Adrenal gland (tissue), 12 donors: ENCODE results near the gene CHD9NB. TPM values are rescaled to one million over a fixed set of nuclear protein-coding genes. Genes with fewer than 3 reads are reported as not detected.

Experiments used
- DNase-seq, 7 donors: peaks; one replicate each; pipeline ENCODE4 v3.0.0-alpha.2; 2019 to 2020
- H3K27ac ChIP-seq, 5 donors: fragments of 200-600 bp; sonication (generic) in 4 of 5; 1 replicate in 3 of 5; 2 replicates in 2 of 5; pipeline versions ENCODE4 v1.5.1 to v1.8.0; 2016 to 2020; ENCODE audit warnings: mild to moderate bottlenecking in 1 of 5
- H3K27me3 ChIP-seq: fragments of 200-600 bp; 2 replicates; pipeline ENCODE4 v1.8.0; 2021
- H3K36me3 ChIP-seq, 2 donors: fragments of 200-600 bp; replicated peaks in 1 of 2; 1 replicate in 1 of 2; 2 replicates in 1 of 2; pipeline versions ENCODE4 v1.5.1 to v1.8.0; 2018 to 2022
- H3K4me1 ChIP-seq, 2 donors: fragments of 200-600 bp; replicated peaks in 1 of 2; 1 replicate in 1 of 2; 2 replicates in 1 of 2; pipeline versions ENCODE4 v1.5.1 to v1.8.0; 2018 to 2021
- H3K4me3 ChIP-seq, 4 donors: fragments of 200-600 bp; sonication (generic) in 3 of 4; one replicate each; pipeline ENCODE4 v1.5.1; 2016 to 2018
- H3K9me3 ChIP-seq, 3 donors: fragments of 200-600 bp; sonication (generic) in 1 of 3; replicated peaks in 1 of 3; 1 replicate in 2 of 3; 2 replicates in 1 of 3; pipeline versions ENCODE4 v1.5.1 to v1.8.0; 2016 to 2021
- CTCF ChIP-seq, 6 experiments: fragments of 450-650 bp in 4 of 6; fragments of 200-600 bp in 2 of 6; sonication (generic) in 1 of 6; IDR thresholded peaks; 1 replicate in 5 of 6; 2 replicates in 1 of 6; pipeline versions ENCODE4 v1.5.1 to v1.8.0; 2016 to 2021; ENCODE audit warnings: antibody characterized with exemption in 6 of 6, mild to moderate bottlenecking in 2 of 6, moderate library complexity in 1 of 6
- POLR2A ChIP-seq, 2 donors: fragments of 450-650 bp; IDR thresholded peaks; one replicate each; pipeline ENCODE4 v1.6.1; 2017; ENCODE audit warnings: antibody characterized with exemption in 2 of 2, mild to moderate bottlenecking in 2 of 2, moderate library complexity in 1 of 2
- WGBS, 4 donors: extraction: QIAGEN DNeasy Blood & Tissue Kit in 2 of 4; methylation state at CpG; one replicate each; pipeline versions ENCODE4 v1.1.5 to v1.1.7; 2013 to 2017; 5-methylcytosine and 5-hydroxymethylcytosine counted together
- intact Hi-C, 2 donors: fragments of 100-400 bp; cut with DNase I; formaldehyde crosslinking; loops; one replicate each; pipeline versions ENCODE4 v1.14.1 to v1.15.0; 2022 to 2023
- polyA plus RNA-seq, 3 donors: library from polyadenylated mRNA; stranded (reverse); fragments of 200-250 nt in 2 of 3; fragments of 350-450 nt in 1 of 3; fragmentation: Illumina TruSeq in 1 of 3; extraction: RNeasy Lipid Tissue Mini Kit (QIAGEN cat#74804) in 1 of 3; gene quantifications; one replicate each; pipeline ENCODE4 v1.2.3, GENCODE V29; 2013 to 2014
- total RNA-seq, 9 donors: library from RNA; depleted of rRNA in 4 of 9; stranded (reverse); fragments of >200 nt in 4 of 9; fragments of 120-200 nt in 1 of 9; fragmentation: NEBNext Ultra II Directional in 1 of 9; extraction: Animal tissue kit (Norgen Biotek cat#: 25700) in 1 of 9; gene quantifications; one replicate each; pipeline versions ENCODE4 v1.1.0 to v1.2.4, GENCODE V29; 2013 to 2023
- donor health status: healthy with polysubstance abuse.
- donor health status: Bipolar disorder and iron deficiency.
- donor health status: DM: yes; HTN: yes; CAD: no.
- donor health status: DM: no; HTN: no; CAD: no.
- donor health status: DM: no; HTN: no; CAD: no.
- donor health status: DM: yes; HTN: yes; CAD: no.

Gene CHD9NB
- total and polyA plus RNA-seq, 12 donors, result 0.11 to 1.3 (median 0.55) TPM

GRCh38 chr16:53084141-53084541 lies 31.4 kb upstream of the CHD9NB start:
- no peaks in the 10 kb centered on the region for H3K27me3 ChIP-seq
- no peak overlapping the region for H3K4me3 ChIP-seq
- H3K4me1 ChIP-seq, result peaks cover 58 to 82% of the 10 kb centered on the region in 2 donors
- no peaks in the 10 kb centered on the region for H3K9me3 ChIP-seq
- peak in 3 of 7 donors; percentile 34 to 62 (median 49) for DNase-seq
- intact Hi-C loops, result no loop called here
- H3K36me3 ChIP-seq, result no peaks in the 10 kb centered on the region
- no peak for TF ChIP-seq CTCF (IDR thresholded peaks at IDR 0.05)
- TF ChIP-seq POLR2A (IDR thresholded peaks at IDR 0.05), result no peak
- peak overlapping the region in 4 of 5 donors; percentile 71 to 90 (median 84) for H3K27ac ChIP-seq
- WGBS, 4 donors, result 64 to 73% (median 70%) methylated on average over 4 of the region's 4 CpGs

- 38 to 60% (median 46%) methylated on average over 1 of the region's 1 CpG for WGBS, 4 donors
- peak in 1 of 7 donors; percentile 13 for DNase-seq
- intact Hi-C loops, result no loop called here
- Histone ChIP-seq H3K9me3 (no peaks in the 10 kb centered on the region), H3K4me3 (no peak overlapping the region), H3K36me3 (no peaks in the 10 kb centered on the region), H3K27ac (peak overlapping the region in 3 of 5 donors; percentile 60 to 92 (median 81)), H3K4me1 (peaks cover 58 to 81% of the 10 kb centered on the region in 2 donors), H3K27me3 (no peaks in the 10 kb centered on the region)
- TF ChIP-seq POLR2A (IDR thresholded peaks at IDR 0.05) (no peak), CTCF (IDR thresholded peaks at IDR 0.05) (no peak)
Observed at GRCh38 chr16:53083119-53083518, 30.4 kb upstream of the CHD9NB start.

- H3K9me3 ChIP-seq, result no peaks in the 10 kb centered on the region
- WGBS, 4 donors, result 47 to 62% (median 57%) methylated on average over 4 of the region's 4 CpGs
- no peaks in the 10 kb centered on the region for H3K27me3 ChIP-seq
- no peaks in the 10 kb centered on the region for H3K36me3 ChIP-seq
- peak overlapping the region in 4 of 5 donors; percentile 31 to 92 (median 70) for H3K27ac ChIP-seq
- no peak overlapping the region for H3K4me3 ChIP-seq
- intact Hi-C loops, result no loop called here
- no peak for DNase-seq
- H3K4me1 ChIP-seq, result peaks cover 56 to 79% of the 10 kb centered on the region in 2 donors
- TF ChIP-seq CTCF (IDR thresholded peaks at IDR 0.05) (no peak), POLR2A (IDR thresholded peaks at IDR 0.05) (no peak)
Observed at GRCh38 chr16:53082509-53082908, 29.8 kb upstream of the CHD9NB start.

- H3K4me1 ChIP-seq, result peaks cover 49 to 72% of the 10 kb centered on the region in 2 donors
- DNase-seq, result peak in 1 of 7 donors; percentile 48
- no peaks in the 10 kb centered on the region for H3K36me3 ChIP-seq
- H3K9me3 ChIP-seq, result no peaks in the 10 kb centered on the region
- H3K4me3 ChIP-seq, result no peak overlapping the region
- intact Hi-C loops, result no loop called here
- WGBS, 4 donors, result 94 to 97% (median 97%) methylated on average over 3 of the region's 3 CpGs
- peak overlapping the region in 4 of 5 donors; percentile 71 to 95 (median 86) for H3K27ac ChIP-seq
- TF ChIP-seq CTCF (IDR thresholded peaks at IDR 0.05), result no peak
- TF ChIP-seq POLR2A (IDR thresholded peaks at IDR 0.05), result no peak
- H3K27me3 ChIP-seq, result no peaks in the 10 kb centered on the region
Observed at GRCh38 chr16:53081686-53082407, 29.1 kb upstream of the CHD9NB start.
